ENCODE measurements around the gene LINC00237.

LINC00237 gene

GRCh38 chr20:21046413-21047070 lies 59.6 kb downstream of the LINC00237 start:
- no peak for DNase-seq

All from DMS79 (cell line).